Measurements from ENCODE around the gene CD33. TPM values are rescaled to one million over a fixed set of nuclear protein-coding genes. Genes with fewer than 3 reads are reported as not detected.
"Not testable (repeated sequence)": the region's sequence is repeated elsewhere in the genome, so short reads cannot be mapped to it uniquely, and the experiment has no call there.

The CD33 gene
- total RNA-seq, 1 donor from 2014 or later = not detected

GRCh38 chr19:51210191-51210784 lies 14.6 kb upstream of the CD33 start:
- no peak for DNase-seq (ENCODE audit: low read depth)

- not testable (repeated sequence) for DNase-seq (ENCODE audit: low read depth)
These were observed 14.0 kb upstream of the CD33 start for GRCh38 chr19:51210874-51211361.

- DNase-seq (ENCODE audit: low read depth) = no peak
These were observed 13.0 kb upstream of the CD33 start for GRCh38 chr19:51211833-51212232.

GRCh38 chr19:51219307-51219706 lies 5.6 kb upstream of the CD33 start:
- DNase-seq (ENCODE audit: low read depth) = no peak

GRCh38 chr19:51219971-51220370 lies 4.9 kb upstream of the CD33 start:
- DNase-seq (ENCODE audit: low read depth) = no peak

GRCh38 chr19:51220996-51221395 lies 3.9 kb upstream of the CD33 start:
- DNase-seq (ENCODE audit: low read depth) = no peak

GRCh38 chr19:51224163-51224641 lies 678 bp upstream of the CD33 start:
- no peak for DNase-seq (ENCODE audit: low read depth)

- DNase-seq (ENCODE audit: low read depth) = no peak
These were observed 1.2 kb downstream of the CD33 start for GRCh38 chr19:51226067-51226466.

GRCh38 chr19:51227326-51227725 lies 2.4 kb downstream of the CD33 start:
- DNase-seq (ENCODE audit: low read depth) = no peak

- no peak for DNase-seq (ENCODE audit: low read depth)
These were observed 3.1 kb downstream of the CD33 start for GRCh38 chr19:51227966-51228365.

- DNase-seq (ENCODE audit: low read depth) = no peak
These were observed 16.0 kb downstream of the CD33 start for GRCh38 chr19:51240866-51241265.

GRCh38 chr19:51242881-51243630 lies 18.2 kb downstream of the CD33 start:
- no peak for DNase-seq (ENCODE audit: low read depth)

GRCh38 chr19:51246164-51246552 lies 21.3 kb downstream of the CD33 start:
- DNase-seq (ENCODE audit: low read depth) = peak; percentile 57

GRCh38 chr19:51247972-51248590 lies 23.2 kb downstream of the CD33 start:
- DNase-seq (ENCODE audit: low read depth) = no peak

GRCh38 chr19:51250786-51251467 lies 26.0 kb downstream of the CD33 start, which contains the start of gene SIGLECL1:
Gene SIGLECL1, plus strand, starts transcription at chr19:51251080. Its CDS starts 12,993 bp downstream, at chr19:51264073.
- no peak for DNase-seq (ENCODE audit: low read depth)

- DNase-seq (ENCODE audit: low read depth) = no peak
These were observed 26.6 kb downstream of the CD33 start for GRCh38 chr19:51251468-51251820.

GRCh38 chr19:51252306-51253079 lies 27.6 kb downstream of the CD33 start:
- no peak for DNase-seq (ENCODE audit: low read depth)

- DNase-seq (ENCODE audit: low read depth) = no peak
These were observed 28.4 kb downstream of the CD33 start for GRCh38 chr19:51253088-51253806.

GRCh38 chr19:51256155-51256625 lies 31.3 kb downstream of the CD33 start:
- no peak for DNase-seq (ENCODE audit: low read depth)

- DNase-seq (ENCODE audit: low read depth) = no peak
These were observed 32.6 kb downstream of the CD33 start for GRCh38 chr19:51257471-51257870.
